HT-29 (cell line): ENCODE data around the gene ZFAND2B. TPM values are rescaled to one million over a fixed set of nuclear protein-coding genes. Genes with fewer than 3 reads are reported as not detected.

ENCODE experiments used
- DNase-seq: peaks from one replicate; pipeline ENCODE4 v3.0.0-alpha.2; 2015; ENCODE audit warnings: low spot score
- total RNA-seq: library from RNA; depleted of rRNA; stranded (reverse); fragments of >200 nt; shearing (Covaris generic); gene quantifications from 2 replicates; pipeline ENCODE4 v1.2.3, GENCODE V29; 2014

ZFAND2B gene
- total RNA-seq, 1 experiment from 2014 or later = 116 TPM

- DNase-seq = no peak
These were observed 14.2 kb downstream of the ZFAND2B start for GRCh38 chr2:219220652-219221402.

GRCh38 chr2:219221957-219222518 is 15.5 kb downstream of the ZFAND2B start:
- DNase-seq = no peak

GRCh38 chr2:219223831-219224610 is 17.4 kb downstream of the ZFAND2B start:
- DNase-seq = no peak

GRCh38 chr2:219225350-219225749 is 18.8 kb downstream of the ZFAND2B start:
- no peak for DNase-seq

GRCh38 chr2:219228041-219228910 is 21.7 kb downstream of the ZFAND2B start:
- DNase-seq = no peak

GRCh38 chr2:219228911-219229304 is 22.3 kb downstream of the ZFAND2B start:
- no peak for DNase-seq

GRCh38 chr2:219229305-219230058 is 22.9 kb downstream of the ZFAND2B start, which contains the start of the genes ANKZF1 and ATG9A:
TSS of gene ANKZF1 (plus strand) at chr2:219229806. CDS start at chr2:219230258, 452 bp downstream.
TSS of gene ATG9A (minus strand) at chr2:219229636. CDS start at chr2:219228024, 1,612 bp downstream.
- peak; percentile 99 for DNase-seq

- peak; percentile 66 for DNase-seq
These were observed 23.5 kb downstream of the ZFAND2B start for GRCh38 chr2:219230059-219230540.

- no peak for DNase-seq
These were observed 27.7 kb downstream of the ZFAND2B start for GRCh38 chr2:219234331-219234730.

- DNase-seq = no peak
These were observed 36.7 kb downstream of the ZFAND2B start for GRCh38 chr2:219243291-219243761.

GRCh38 chr2:219244789-219245147 is 38.2 kb downstream of the ZFAND2B start:
- no peak for DNase-seq

GRCh38 chr2:219245148-219245898 is 38.7 kb downstream of the ZFAND2B start, which contains the start of the genes GLB1L and STK16:
TSS of gene GLB1L (minus strand) at chr2:219245444. CDS start at chr2:219243573, 1,871 bp downstream.
TSS of gene STK16 (plus strand) at chr2:219245479. CDS start at chr2:219246000, 521 bp downstream.
- peak; percentile 95 for DNase-seq

GRCh38 chr2:219245899-219246230 is 39.3 kb downstream of the ZFAND2B start:
- DNase-seq = no peak

- no peak for DNase-seq
These were observed 40.0 kb downstream of the ZFAND2B start for GRCh38 chr2:219246559-219246958.

GRCh38 chr2:219247678-219248642 is 41.4 kb downstream of the ZFAND2B start:
- no peak for DNase-seq

GRCh38 chr2:219248845-219249202 is 42.2 kb downstream of the ZFAND2B start:
- no peak for DNase-seq

- DNase-seq = peak; percentile 89
These were observed 42.8 kb downstream of the ZFAND2B start for GRCh38 chr2:219249203-219249980.
